HepG2 (cell line): Measurements from ENCODE around the gene KRTAP12-4. TPM values are rescaled to one million over a fixed set of nuclear protein-coding genes. Genes with fewer than 3 reads are reported as not detected.

Experiments used
- ATAC-seq: fragments of 200-7000 bp; cut with Tn5 transposase; 3 replicates; pipeline ENCODE4 v1.9.1; 2020; ENCODE audit warnings: mild to moderate bottlenecking, moderate library complexity
- BruUV-seq: library from RNA; stranded (reverse); fragments of 400-500 nt; replicated peaks from 2 replicates; lab custom pipeline; 2021; lab: Mats Ljungman, UMichigan
- CTCF ChIA-PET: fragments of 300-600 bp; formaldehyde crosslinking; extraction: SDS; loops from one replicate; lab custom pipeline; 2021; ENCODE audit warnings: low total read pairs, inconsistent platforms, low intra/inter-chr PET ratio; lab: Yijun Ruan, JAX
- POLR2A ChIA-PET: fragments of 350-600 bp; sonication (Branson Sonifier 250); formaldehyde crosslinking; loops from one replicate; lab custom pipeline; 2020; ENCODE audit warnings: antibody characterized with exemption, inconsistent platforms; lab: Yijun Ruan, JAX
- DNase-seq: peaks from one replicate; pipeline ENCODE4 v3.0.0-alpha.2; 2015; ENCODE audit warnings: low spot score
- FAIRE-seq: peaks from 3 replicates; lab custom pipeline; 2011; peaks lifted over from hg19 to GRCh38; lab: Jason Lieb, UNC
- H2AFZ ChIP-seq: one replicate; pipeline ENCODE4 v1.6.1; 2011; ENCODE audit warnings: low read length, inconsistent platforms
- H3K27ac ChIP-seq: fragments of 300-600 bp; 3 replicates; pipeline ENCODE4 v1.8.0; 2011; ENCODE audit warnings: mixed run types, mild to moderate bottlenecking, mixed read lengths, low read length, inconsistent platforms; ENCODE audit not compliant: insufficient read depth; ENCODE audit errors: extremely low read length
- H3K27me3 ChIP-seq, 2 experiments: fragments of 200-600 bp in 1 of 2; 2 replicates in 1 of 2; 3 replicates in 1 of 2; pipeline versions ENCODE4 v1.6.0 to v1.8.0; 2011; ENCODE audit warnings: low read length in 2 of 2, mild to moderate bottlenecking in 2 of 2, moderate library complexity in 2 of 2, inconsistent platforms in 1 of 2; ENCODE audit not compliant: insufficient read depth in 2 of 2, control insufficient read depth in 1 of 2
- H3K36me3 ChIP-seq, 2 experiments: fragments of 200-600 bp in 1 of 2; replicated peaks in 1 of 2; 2 replicates in 1 of 2; 3 replicates in 1 of 2; pipeline versions ENCODE4 v1.5.1 to v1.8.0; 2011; ENCODE audit warnings: low read length in 2 of 2, inconsistent platforms in 1 of 2; ENCODE audit not compliant: insufficient read depth in 2 of 2, control insufficient read depth in 1 of 2
- H3K4me1 ChIP-seq: 2 replicates; pipeline ENCODE4 v1.5.1; 2012; ENCODE audit warnings: low read length, inconsistent platforms; ENCODE audit not compliant: insufficient read depth
- H3K4me2 ChIP-seq: 2 replicates; pipeline ENCODE4 v1.6.0; 2011; ENCODE audit warnings: low read depth, low read length, inconsistent platforms
- H3K4me3 ChIP-seq, 3 experiments: fragments of 200-600 bp in 1 of 3; sonication (generic), shearing (Covaris generic) in 1 of 3; replicated peaks in 1 of 3; 2 replicates each; pipeline ENCODE4 v1.5.1; 2011 to 2016; ENCODE audit warnings: low read length in 3 of 3, inconsistent platforms in 2 of 3, low read depth in 2 of 3, mild to moderate bottlenecking in 2 of 3, control low read depth in 1 of 3, mixed read lengths in 1 of 3; ENCODE audit not compliant: insufficient read depth in 1 of 3
- H3K79me2 ChIP-seq: one replicate; pipeline ENCODE4 v1.6.1; 2011; ENCODE audit warnings: low read length, inconsistent platforms; ENCODE audit not compliant: insufficient read depth
- H3K9ac ChIP-seq: 2 replicates; pipeline ENCODE4 v1.6.0; 2011; ENCODE audit warnings: mild to moderate bottlenecking, low read depth, low read length, inconsistent platforms; ENCODE audit not compliant: insufficient read depth
- H3K9me3 ChIP-seq: 2 replicates; pipeline ENCODE4 v1.5.1; 2012; ENCODE audit warnings: mild to moderate bottlenecking, low read length
- H4K20me1 ChIP-seq: 2 replicates; pipeline ENCODE4 v1.6.0; 2011; ENCODE audit warnings: inconsistent platforms, mild to moderate bottlenecking, low read length, moderate library complexity; ENCODE audit not compliant: insufficient read depth
- DDIT3 ChIP-seq: sonication (generic); formaldehyde crosslinking; IDR thresholded peaks from 2 replicates; pipeline ENCODE4 v1.4.0; 2020; ENCODE audit warnings: mild to moderate bottlenecking, missing genetic modification reagents
- NFIC ChIP-seq: IDR thresholded peaks from 2 replicates; pipeline ENCODE4 v1.6.1; 2012; ENCODE audit warnings: mild to moderate bottlenecking, low read length, inconsistent platforms
- THRA ChIP-seq: sonication (generic); formaldehyde crosslinking; IDR thresholded peaks from 2 replicates; pipeline ENCODE4 v1.4.0; 2020; ENCODE audit warnings: missing genetic modification reagents, borderline replicate concordance
- ZNF784 ChIP-seq: sonication (generic); formaldehyde crosslinking; IDR thresholded peaks from 2 replicates; pipeline ENCODE4 v1.5.1; 2020; ENCODE audit warnings: missing genetic modification reagents, mild to moderate bottlenecking, borderline replicate concordance
- ZNF816 ChIP-seq: sonication (generic); formaldehyde crosslinking; IDR thresholded peaks from 2 replicates; pipeline ENCODE4 v1.8.0; 2022; ENCODE audit warnings: missing genetic modification reagents, mild to moderate bottlenecking, borderline replicate concordance
- WGBS: methylation state at CpG from one replicate; pipeline ENCODE4 v1.1.6; 2017; ENCODE audit warnings: low lambda C conversion rate; 5-methylcytosine and 5-hydroxymethylcytosine counted together
- in situ Hi-C: cut with HindIII; loops from 2 replicates; pipeline ENCODE4 v1.10.0; 2017; ENCODE audit warnings: low pct_unique_long_range_greater_than_20kb; ENCODE audit not compliant: extremely low pct_ligation_motif_present
- intact Hi-C: fragments of 100-400 bp; cut with micrococcal nuclease; formaldehyde crosslinking; loops from one replicate; pipeline ENCODE4 v1.10.0; 2022; ENCODE audit not compliant: unreplicated experiment
- polyA plus RNA-seq, 8 experiments: library from polyadenylated mRNA; depleted of rRNA in 3 of 8; stranded (reverse) in 7 of 8; unstranded in 1 of 8; fragments of >200 nt; fragmentation: Illumina TruSeq in 4 of 8; extraction: Trizol in 4 of 8; gene quantifications; 2 replicates each; pipeline versions ENCODE4 v1.2.1 to v1.2.3, GENCODE V29; 2011 to 2016; ENCODE audit warnings: low read depth in 4 of 8, missing spikeins in 1 of 8, mixed read lengths in 1 of 8; ENCODE audit not compliant: insufficient read depth in 1 of 8
- total RNA-seq, 5 experiments: library from RNA; depleted of rRNA; stranded (reverse); fragments of >200 nt; fragmentation: Illumina TruSeq; extraction: Trizol; gene quantifications; 2 replicates each; pipeline ENCODE4 v1.2.3, GENCODE V29; 2016; ENCODE audit warnings: low read depth in 1 of 5

Gene KRTAP12-4
- total and polyA plus RNA-seq, 2 of the 13 experiments (the other 11 are each of a cell fraction or from before 2014, with no cell fraction given), result not detected

GRCh38 chr21:44658913-44659595 lies 4.6 kb upstream of the KRTAP12-4 start:
- Histone ChIP-seq H4K20me1 (no peaks in the 10 kb centered on the region), H3K36me3 (no peaks in the 10 kb centered on the region), H3K9me3 (peaks cover 4% of the 10 kb centered on the region; the same call in 1 of the 2 replicates), H3K4me3 (no peak overlapping the region), H2AFZ (no peak overlapping the region), H3K27ac (no peak overlapping the region), H3K27me3 (peaks cover 1 to 6% of the 10 kb centered on the region in 2 experiments; a peak in 2 of 5 replicates), H3K79me2 (no peaks in the 10 kb centered on the region), H3K4me2 (no peak overlapping the region)
- BruUV-seq, result no TSS peak
- ATAC-seq (no peak), FAIRE-seq (no peak), DNase-seq (no peak)
- CTCF ChIA-PET, result no interaction called here
- intact Hi-C loops, result no loop called here
- TF ChIP-seq DDIT3 (no peak), NFIC (no peak), ZNF784 (CRISPR knock-in tag) (no peak), ZNF816 (CRISPR knock-in tag) (no peak), THRA (CRISPR knock-in tag) (no peak)
- TF ChIP-seq, all 625 proteins: peak for 0
- Histone ChIP-seq H3K4me1 (peaks cover 9% of the 10 kb centered on the region; the same call in 1 of the 2 replicates), H3K9ac (no peak overlapping the region)
- POLR2A ChIA-PET, result no interaction called here
- 20% methylated on average over 9 of the region's 11 CpGs for WGBS
- in situ Hi-C loops, result no loop called here
